Left lung (tissue), 10 donors: ENCODE results near the gene C1QA. TPM values are rescaled to one million over a fixed set of nuclear protein-coding genes. Genes with fewer than 3 reads are reported as not detected.

ENCODE experiments used
- ATAC-seq: fragments of 200-7000 bp; cut with Tn5 transposase; one replicate; pipeline ENCODE4 v1.9.1; 2020; ENCODE audit warnings: moderate library complexity
- DNase-seq, 4 donors: peaks; one replicate each; pipeline ENCODE4 v3.0.0-alpha.2; 2013 to 2020
- H3K27ac ChIP-seq, 2 donors: fragments of 200-600 bp; sonication (generic) in 1 of 2; one replicate each; pipeline versions ENCODE4 v1.5.0 to v1.8.0; 2020 to 2021
- H3K27me3 ChIP-seq, 2 donors: fragments of 200-600 bp; sonication (generic) in 1 of 2; one replicate each; pipeline versions ENCODE4 v1.5.0 to v1.8.0; 2020 to 2021
- H3K36me3 ChIP-seq, 2 donors: fragments of 200-600 bp; sonication (generic) in 1 of 2; one replicate each; pipeline versions ENCODE4 v1.5.0 to v1.8.0; 2020 to 2021
- H3K4me1 ChIP-seq, 2 donors: fragments of 200-600 bp; one replicate each; pipeline ENCODE4 v1.8.0; 2021
- H3K4me3 ChIP-seq, 2 donors: fragments of 200-600 bp; sonication (generic) in 1 of 2; one replicate each; pipeline versions ENCODE4 v1.5.0 to v1.8.0; 2020 to 2021; ENCODE audit warnings: mild to moderate bottlenecking in 1 of 2
- H3K9me3 ChIP-seq, 2 donors: fragments of 200-600 bp; sonication (generic) in 1 of 2; one replicate each; pipeline versions ENCODE4 v1.5.0 to v1.8.0; 2020 to 2021
- intact Hi-C, 2 donors: fragments of 100-400 bp; cut with DNase I; formaldehyde crosslinking; loops; one replicate each; pipeline versions ENCODE4 v1.11.2 to v1.14.2; 2022
- polyA plus RNA-seq, 6 donors: library from polyadenylated mRNA; unstranded; fragments of 120-200 nt; gene quantifications; one replicate each; pipeline ENCODE4 v1.2.1, GENCODE V29; 2013; ENCODE audit not compliant: insufficient read length in 6 of 6
- total RNA-seq, 2 donors: library from RNA; stranded (reverse); fragmentation: NEBNext Ultra II Directional; extraction: Animal tissue kit (Norgen Biotek cat#: 25700); gene quantifications; one replicate each; pipeline ENCODE4 v1.2.1, GENCODE V29; 2021
- TF ChIP-seq, protein P1 (sequence below), 2 donors: fragments of 200-600 bp; sonication (generic) in 1 of 2; IDR thresholded peaks; one replicate each; pipeline versions ENCODE4 v1.5.0 to v1.8.0; 2021; ENCODE audit warnings: antibody characterized with exemption in 2 of 2
- donor health status: DM: no; HTN: yes; CAD: no.
- donor health status: DM: no; HTN: no; CAD: no.

The C1QA gene
- total and polyA plus RNA-seq, 8 donors = 15.3 to 476 (median 24.1) TPM

DNA sequence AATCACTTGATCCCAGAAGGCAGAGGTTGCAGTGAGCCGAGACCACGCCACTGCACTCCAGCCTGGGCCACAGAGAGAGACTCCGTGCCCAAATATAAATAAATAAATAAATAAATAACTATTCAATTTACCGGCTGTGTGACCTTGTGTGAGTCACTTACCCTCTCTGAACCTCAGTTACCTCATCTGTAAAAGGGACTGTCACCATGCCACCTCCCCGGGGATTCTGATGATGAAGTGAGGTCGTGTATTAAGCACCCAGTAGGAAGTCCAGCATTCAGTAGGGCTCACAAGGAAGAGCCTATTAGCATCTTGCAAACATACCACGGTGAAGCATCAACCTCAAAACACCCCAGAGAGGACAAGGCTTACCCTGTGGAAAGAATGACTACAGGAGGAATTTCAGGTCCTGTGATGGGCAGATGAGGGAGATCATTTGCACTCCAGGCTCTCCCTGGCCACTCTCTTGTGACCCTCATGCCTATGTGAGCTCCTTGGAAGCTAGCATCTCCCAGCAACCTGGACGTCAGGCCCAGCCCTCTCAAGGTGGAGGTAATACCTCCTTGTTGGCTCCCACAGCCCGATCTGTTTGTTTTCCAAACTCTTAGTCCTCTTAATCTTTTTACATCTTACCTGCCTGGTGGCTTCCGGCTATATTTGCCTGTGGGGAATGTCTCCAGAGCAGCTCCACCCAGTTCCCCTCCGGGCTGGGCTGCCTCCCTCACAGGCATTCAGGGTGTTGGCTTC lies 7.6 kb upstream of the C1QA start:
- H3K4me3 ChIP-seq = no peak overlapping the region
- TF ChIP-seq, protein P1, sequence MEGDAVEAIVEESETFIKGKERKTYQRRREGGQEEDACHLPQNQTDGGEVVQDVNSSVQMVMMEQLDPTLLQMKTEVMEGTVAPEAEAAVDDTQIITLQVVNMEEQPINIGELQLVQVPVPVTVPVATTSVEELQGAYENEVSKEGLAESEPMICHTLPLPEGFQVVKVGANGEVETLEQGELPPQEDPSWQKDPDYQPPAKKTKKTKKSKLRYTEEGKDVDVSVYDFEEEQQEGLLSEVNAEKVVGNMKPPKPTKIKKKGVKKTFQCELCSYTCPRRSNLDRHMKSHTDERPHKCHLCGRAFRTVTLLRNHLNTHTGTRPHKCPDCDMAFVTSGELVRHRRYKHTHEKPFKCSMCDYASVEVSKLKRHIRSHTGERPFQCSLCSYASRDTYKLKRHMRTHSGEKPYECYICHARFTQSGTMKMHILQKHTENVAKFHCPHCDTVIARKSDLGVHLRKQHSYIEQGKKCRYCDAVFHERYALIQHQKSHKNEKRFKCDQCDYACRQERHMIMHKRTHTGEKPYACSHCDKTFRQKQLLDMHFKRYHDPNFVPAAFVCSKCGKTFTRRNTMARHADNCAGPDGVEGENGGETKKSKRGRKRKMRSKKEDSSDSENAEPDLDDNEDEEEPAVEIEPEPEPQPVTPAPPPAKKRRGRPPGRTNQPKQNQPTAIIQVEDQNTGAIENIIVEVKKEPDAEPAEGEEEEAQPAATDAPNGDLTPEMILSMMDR (IDR thresholded peaks at IDR 0.05) = no peak
- H3K4me1 ChIP-seq = no peaks in the 10 kb centered on the region
- no peaks in the 10 kb centered on the region for H3K9me3 ChIP-seq
- DNase-seq (no peak), ATAC-seq (no peak)
- no peaks in the 10 kb centered on the region for H3K36me3 ChIP-seq
- intact Hi-C loops = no loop called here
- peaks cover 9 to 91% of the 10 kb centered on the region in 2 donors for H3K27me3 ChIP-seq
- H3K27ac ChIP-seq = no peak overlapping the region

GRCh38 chr1:22629886-22630285 lies 6.5 kb upstream of the C1QA start:
- ATAC-seq (no peak), DNase-seq (no peak)
- Histone ChIP-seq H3K27ac (no peak overlapping the region), H3K27me3 (peaks cover 9 to 81% of the 10 kb centered on the region in 2 donors), H3K4me1 (no peaks in the 10 kb centered on the region), H3K4me3 (no peak overlapping the region), H3K36me3 (no peaks in the 10 kb centered on the region), H3K9me3 (no peaks in the 10 kb centered on the region)
- intact Hi-C loops = loop anchor here in 1 of 2 donors (10.0 kb wide), 1 partner anchor 205 kb away; no protein-coding TSS in a partner anchor
- TF ChIP-seq, protein P1 (IDR thresholded peaks at IDR 0.05) = no peak

- intact Hi-C loops = loop anchor here in 1 of 2 donors (10.0 kb wide), 1 partner anchor 209 kb away; no protein-coding TSS in a partner anchor
- H3K36me3 ChIP-seq = no peaks in the 10 kb centered on the region
- TF ChIP-seq, protein P1 (IDR thresholded peaks at IDR 0.05) = no peak
- DNase-seq (no peak), ATAC-seq (no peak)
- H3K4me3 ChIP-seq = no peak overlapping the region
- no peaks in the 10 kb centered on the region for H3K9me3 ChIP-seq
- H3K27ac ChIP-seq = no peak overlapping the region
- H3K4me1 ChIP-seq = no peaks in the 10 kb centered on the region
- peaks cover 0 to 68% of the 10 kb centered on the region in 2 donors for H3K27me3 ChIP-seq
Measured at GRCh38 chr1:22633697-22634463, 2.5 kb upstream of the C1QA start.

DNA sequence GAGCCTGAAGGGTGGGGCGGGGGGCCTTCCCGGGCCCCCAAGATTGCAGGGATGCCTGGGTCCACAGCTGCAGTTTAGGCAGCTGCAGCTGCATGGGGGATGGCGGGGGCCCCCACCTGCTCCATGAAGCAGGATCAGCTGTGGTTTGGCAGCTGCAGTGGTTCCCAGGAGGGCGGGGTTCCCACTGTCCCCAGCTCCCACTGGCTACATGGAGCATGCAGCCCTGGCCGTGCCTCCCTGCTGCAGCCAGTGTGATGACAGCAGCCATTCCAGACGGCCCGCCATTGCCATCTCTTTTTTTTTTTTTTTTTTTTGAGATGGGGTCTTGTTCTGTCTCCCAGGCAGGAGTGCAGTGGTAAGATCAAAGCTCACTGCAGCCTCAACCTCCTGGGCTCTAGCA lies 992 bp upstream of the C1QA start:
- no peaks in the 10 kb centered on the region for H3K4me1 ChIP-seq
- H3K9me3 ChIP-seq = no peaks in the 10 kb centered on the region
- intact Hi-C loops = loop anchor here in 1 of 2 donors (10.0 kb wide), 1 partner anchor 211 kb away; no protein-coding TSS in a partner anchor
- no peak overlapping the region for H3K27ac ChIP-seq
- no peak for DNase-seq
- H3K36me3 ChIP-seq = no peaks in the 10 kb centered on the region
- H3K27me3 ChIP-seq = peaks cover 0 to 69% of the 10 kb centered on the region in 2 donors
- ATAC-seq = no peak
- TF ChIP-seq, protein P1 (IDR thresholded peaks at IDR 0.05) = no peak
- no peak overlapping the region for H3K4me3 ChIP-seq

DNA sequence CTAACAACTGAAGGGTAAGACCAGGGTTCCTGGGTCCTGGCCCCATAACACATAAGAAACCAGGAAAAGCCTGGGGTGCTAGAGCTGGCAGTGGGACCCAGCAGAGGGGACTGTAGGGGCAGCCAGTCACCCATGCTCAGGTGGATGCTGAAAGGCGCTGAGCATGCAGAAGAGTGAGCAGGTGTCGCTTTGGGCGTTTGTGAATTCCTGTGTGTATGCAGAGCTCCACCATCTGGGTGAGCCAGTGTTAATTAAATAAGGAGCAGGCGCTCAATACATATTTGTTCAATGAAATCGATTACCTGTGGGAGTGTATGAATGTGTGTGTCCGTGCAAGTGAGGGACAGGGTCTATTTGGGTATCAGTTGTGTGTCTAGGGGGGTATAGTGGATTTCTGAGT lies 499 bp downstream of the C1QA start:
- Histone ChIP-seq H3K36me3 (no peaks in the 10 kb centered on the region), H3K9me3 (no peaks in the 10 kb centered on the region), H3K27me3 (peaks cover 0 to 66% of the 10 kb centered on the region in 2 donors), H3K4me3 (peak overlapping the region; percentile 11 to 40), H3K4me1 (peaks cover 2 to 4% of the 10 kb centered on the region in 2 donors), H3K27ac (peak overlapping the region in 1 of 2 donors; percentile 30)
- no peak for DNase-seq
- intact Hi-C loops = loop anchor here in 1 of 2 donors (10.0 kb wide), 1 partner anchor 212 kb away; no protein-coding TSS in a partner anchor
- ATAC-seq = no peak
- TF ChIP-seq, protein P1 (IDR thresholded peaks at IDR 0.05) = no peak
